ENCODE data around the gene EEF2.

The EEF2 gene

GRCh38 chr19:3984908-3985642, at the start of gene EEF2:
EEF2 (minus strand) TSS chr19:3985463; CDS start chr19:3985380, 83 bp downstream.
- peak; percentile 90 for DNase-seq

GRCh38 chr19:4034048-4035017, 49.1 kb upstream of the EEF2 start:
- no peak for DNase-seq

- DNase-seq: no peak
Measured at GRCh38 chr19:4033028-4033956, 48.0 kb upstream of the EEF2 start.

GRCh38 chr19:4032436-4032835, 47.2 kb upstream of the EEF2 start:
- no peak for DNase-seq

- DNase-seq: no peak
Measured at GRCh38 chr19:4031420-4031819, 46.2 kb upstream of the EEF2 start.

- DNase-seq: no peak
Measured at GRCh38 chr19:4030981-4031380, 45.7 kb upstream of the EEF2 start.

- DNase-seq: no peak
Measured at GRCh38 chr19:4030552-4030951, 45.3 kb upstream of the EEF2 start.

- DNase-seq: no peak
Measured at GRCh38 chr19:4029247-4029614, 44.0 kb upstream of the EEF2 start.

GRCh38 chr19:4028334-4029246, 43.3 kb upstream of the EEF2 start:
- DNase-seq: no peak

- DNase-seq: no peak
Measured at GRCh38 chr19:4027146-4027545, 41.9 kb upstream of the EEF2 start.

GRCh38 chr19:4025317-4025716, 40.1 kb upstream of the EEF2 start:
- no peak for DNase-seq

GRCh38 chr19:4023600-4024398, 38.5 kb upstream of the EEF2 start:
- no peak for DNase-seq

- DNase-seq: no peak
Measured at GRCh38 chr19:4019578-4019977, 34.3 kb upstream of the EEF2 start.

GRCh38 chr19:4018775-4019504, 33.7 kb upstream of the EEF2 start:
- DNase-seq: no peak

- DNase-seq: no peak
Measured at GRCh38 chr19:4018140-4018613, 32.9 kb upstream of the EEF2 start.

GRCh38 chr19:4016903-4017638, 31.8 kb upstream of the EEF2 start:
- no peak for DNase-seq

GRCh38 chr19:4016486-4016885, 31.2 kb upstream of the EEF2 start:
- DNase-seq: no peak

GRCh38 chr19:4015705-4016402, 30.6 kb upstream of the EEF2 start:
- no peak for DNase-seq
